ENCODE data around the gene CDKL2.
"Not testable (repeated sequence)": the region's sequence is repeated elsewhere in the genome, so short reads cannot be mapped to it uniquely, and the experiment has no call there.

The CDKL2 gene

GRCh38 chr4:75630174-75630936 lies at the start of gene CDKL2:
Gene CDKL2, minus strand, starts transcription at chr4:75630528. Its CDS starts 4,540 bp downstream, at chr4:75625988.
- peak; percentile 85 to 86 for DNase-seq (ENCODE audit: low read depth in 2 of 2)

GRCh38 chr4:75678965-75679364 lies 48.6 kb upstream of the CDKL2 start:
- no peak for DNase-seq (ENCODE audit: low read depth in 2 of 2)

- DNase-seq (ENCODE audit: low read depth in 2 of 2), result no peak
Observed at GRCh38 chr4:75678473-75678872, 48.1 kb upstream of the CDKL2 start.

- DNase-seq (ENCODE audit: low read depth in 2 of 2), result no peak
Observed at GRCh38 chr4:75675004-75675531, 44.7 kb upstream of the CDKL2 start.

- DNase-seq (ENCODE audit: low read depth in 2 of 2), result no peak
Observed at GRCh38 chr4:75673959-75674328, 43.6 kb upstream of the CDKL2 start.

- peak; percentile 95 to 98 for DNase-seq (ENCODE audit: low read depth in 2 of 2)
Observed at GRCh38 chr4:75673027-75673958, 43.0 kb upstream of the CDKL2 start, which contains the start of gene G3BP2. Gene G3BP2, minus strand, starts transcription at chr4:75673411. Its CDS starts 11,386 bp downstream, at chr4:75662025.

- DNase-seq (ENCODE audit: low read depth in 2 of 2), result peak; percentile 52 to 56
Observed at GRCh38 chr4:75672461-75673026, 42.2 kb upstream of the CDKL2 start.

- no peak for DNase-seq (ENCODE audit: low read depth in 2 of 2)
Observed at GRCh38 chr4:75671802-75672421, 41.6 kb upstream of the CDKL2 start.

- no peak for DNase-seq (ENCODE audit: low read depth in 2 of 2)
Observed at GRCh38 chr4:75668596-75668995, 38.3 kb upstream of the CDKL2 start.

- not testable (repeated sequence) for DNase-seq (ENCODE audit: low read depth in 2 of 2)
Observed at GRCh38 chr4:75667636-75668035, 37.3 kb upstream of the CDKL2 start.

GRCh38 chr4:75666299-75666698 lies 36.0 kb upstream of the CDKL2 start:
- DNase-seq (ENCODE audit: low read depth in 2 of 2), result no peak

GRCh38 chr4:75664604-75665003 lies 34.3 kb upstream of the CDKL2 start:
- DNase-seq (ENCODE audit: low read depth in 2 of 2), result not testable (repeated sequence)

GRCh38 chr4:75662626-75663025 lies 32.3 kb upstream of the CDKL2 start:
- no peak for DNase-seq (ENCODE audit: low read depth in 2 of 2)

- no peak for DNase-seq (ENCODE audit: low read depth in 2 of 2)
Observed at GRCh38 chr4:75660491-75660890, 30.2 kb upstream of the CDKL2 start.

GRCh38 chr4:75659512-75660031 lies 29.2 kb upstream of the CDKL2 start:
- DNase-seq (ENCODE audit: low read depth in 2 of 2), result no peak

GRCh38 chr4:75658876-75659275 lies 28.5 kb upstream of the CDKL2 start:
- DNase-seq (ENCODE audit: low read depth in 2 of 2), result no peak

- DNase-seq (ENCODE audit: low read depth in 2 of 2), result no peak
Observed at GRCh38 chr4:75655562-75655961, 25.2 kb upstream of the CDKL2 start.

GRCh38 chr4:75654905-75655304 lies 24.6 kb upstream of the CDKL2 start:
- no peak for DNase-seq (ENCODE audit: low read depth in 2 of 2)

GRCh38 chr4:75653845-75654503 lies 23.6 kb upstream of the CDKL2 start:
- no peak for DNase-seq (ENCODE audit: low read depth in 2 of 2)

GRCh38 chr4:75644095-75644494 lies 13.8 kb upstream of the CDKL2 start:
- DNase-seq (ENCODE audit: low read depth in 2 of 2), result no peak

- no peak for DNase-seq (ENCODE audit: low read depth in 2 of 2)
Observed at GRCh38 chr4:75643651-75644050, 13.3 kb upstream of the CDKL2 start.
